GM21717 (cell line): ENCODE data around the gene ENOX1.

Experiments
- ATAC-seq: cut with Tn5 transposase; IDR thresholded peaks from one replicate; pipeline ENCODE4 v1.9.1; 2021; ENCODE audit warnings: mild to moderate bottlenecking, moderate library complexity; ENCODE audit not compliant: unreplicated experiment

Gene ENOX1

GRCh38 chr13:43749503-43749902, 37.3 kb downstream of the ENOX1 start:
- no peak for ATAC-seq

GRCh38 chr13:43744261-43745031, 42.3 kb downstream of the ENOX1 start:
- ATAC-seq = no peak

- ATAC-seq = no peak
Observed at GRCh38 chr13:43742911-43743310, 43.9 kb downstream of the ENOX1 start.

- ATAC-seq = no peak
Observed at GRCh38 chr13:43737392-43737923, 49.3 kb downstream of the ENOX1 start.

GRCh38 chr13:43732726-43733125, 54.0 kb downstream of the ENOX1 start:
- ATAC-seq = no peak

GRCh38 chr13:43731296-43731695, 55.5 kb downstream of the ENOX1 start:
- ATAC-seq = no peak

GRCh38 chr13:43730642-43731041, 56.1 kb downstream of the ENOX1 start:
- no peak for ATAC-seq

GRCh38 chr13:43728421-43728820, 58.4 kb downstream of the ENOX1 start:
- ATAC-seq = no peak

GRCh38 chr13:43727856-43728255, 58.9 kb downstream of the ENOX1 start:
- ATAC-seq = no peak

GRCh38 chr13:43725460-43725859, 61.3 kb downstream of the ENOX1 start:
- ATAC-seq = no peak

- ATAC-seq = no peak
Observed at GRCh38 chr13:43720780-43721397, 65.9 kb downstream of the ENOX1 start.

GRCh38 chr13:43698758-43699157, 88.0 kb downstream of the ENOX1 start:
- ATAC-seq = no peak

GRCh38 chr13:43698009-43698408, 88.8 kb downstream of the ENOX1 start:
- no peak for ATAC-seq

GRCh38 chr13:43697323-43697722, 89.4 kb downstream of the ENOX1 start:
- ATAC-seq = no peak

- no peak for ATAC-seq
Observed at GRCh38 chr13:43694146-43694664, 92.6 kb downstream of the ENOX1 start.

GRCh38 chr13:43693639-43694038, 93.1 kb downstream of the ENOX1 start:
- no peak for ATAC-seq

GRCh38 chr13:43688227-43688907, 98.4 kb downstream of the ENOX1 start:
- no peak for ATAC-seq

GRCh38 chr13:43687038-43687437, 99.7 kb downstream of the ENOX1 start:
- ATAC-seq = no peak

GRCh38 chr13:43686557-43686956, 100.2 kb downstream of the ENOX1 start:
- no peak for ATAC-seq

GRCh38 chr13:43684963-43685725, 101.6 kb downstream of the ENOX1 start:
- no peak for ATAC-seq

- no peak for ATAC-seq
Observed at GRCh38 chr13:43682701-43683100, 104.1 kb downstream of the ENOX1 start.
